SH-SY5Y (cell line): Measurements from ENCODE around the gene IFI27L2.

Experiments
- GATA2 ChIP-seq: IDR thresholded peaks from 2 replicates; pipeline ENCODE4 v1.6.1; 2011; ENCODE audit warnings: mild to moderate bottlenecking, low read depth, low read length
- GATA3 ChIP-seq: IDR thresholded peaks from 2 replicates; pipeline ENCODE4 v1.6.1; 2011; ENCODE audit warnings: low read depth, mild to moderate bottlenecking, low read length, moderate library complexity

DNA sequence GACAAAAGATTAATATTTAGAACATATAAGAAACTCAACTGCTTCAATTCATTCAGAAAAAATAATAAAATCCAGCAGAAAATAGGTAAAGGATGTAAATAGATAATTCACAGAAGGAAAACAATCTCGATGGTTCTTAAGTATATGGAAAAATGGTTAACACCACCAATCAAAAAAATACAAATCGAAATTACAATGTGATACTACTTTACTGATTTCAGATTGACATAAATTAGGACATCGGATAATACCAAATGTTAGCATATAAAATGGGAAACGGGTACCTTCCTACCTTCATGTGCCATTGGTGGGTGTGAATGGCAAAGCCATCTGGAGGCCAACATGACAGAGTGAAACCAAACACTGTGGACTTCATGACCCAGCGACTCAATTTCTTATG is 43.1 kb upstream of the IFI27L2 start:
- no peak for TF ChIP-seq GATA3
- TF ChIP-seq GATA2, result no peak
